GM12878 (cell line): Measurements from ENCODE around the gene CGA. TPM values are rescaled to one million over a fixed set of nuclear protein-coding genes. Genes with fewer than 3 reads are reported as not detected.

Source experiments
- CBX3 ChIP-seq: fragments of 200-600 bp; sonication (generic); IDR thresholded peaks from 2 replicates; pipeline ENCODE4 v1.6.1; 2016; ENCODE audit warnings: low read depth, borderline replicate concordance
- CREM ChIP-seq: IDR thresholded peaks from 2 replicates; pipeline ENCODE4 v1.6.1; 2014; ENCODE audit warnings: antibody characterized with exemption, low read depth
- ESRRA ChIP-seq: IDR thresholded peaks from 2 replicates; pipeline ENCODE4 v1.6.1; 2012; ENCODE audit warnings: mild to moderate bottlenecking, low read length, improper control_type of control experiment
- FOXM1 ChIP-seq: IDR thresholded peaks from 2 replicates; pipeline ENCODE4 v1.6.1; 2012; ENCODE audit warnings: low read depth, mild to moderate bottlenecking, inconsistent platforms, low read length, moderate library complexity
- IKZF2 ChIP-seq, 2 experiments: fragments of 450-650 bp; IDR thresholded peaks; 2 replicates each; pipeline ENCODE4 v1.6.1; 2017; ENCODE audit warnings: mild to moderate bottlenecking in 2 of 2, moderate library complexity in 2 of 2
- JUNB ChIP-seq: IDR thresholded peaks from 2 replicates; pipeline ENCODE4 v1.6.1; 2016; ENCODE audit warnings: antibody characterized with exemption, mild to moderate bottlenecking
- KAT2A ChIP-seq: conservative IDR thresholded peaks from 2 replicates; pipeline ENCODE4 v1.6.1; 2011; ENCODE audit warnings: low read depth, low read length; ENCODE audit not compliant: control insufficient read depth
- PML ChIP-seq: IDR thresholded peaks from 2 replicates; pipeline ENCODE4 v1.6.1; 2012; ENCODE audit warnings: low read length, inconsistent platforms
- RELA ChIP-seq: fragments of 450-650 bp; IDR thresholded peaks from 2 replicates; pipeline ENCODE4 v1.8.0; 2014; ENCODE audit warnings: borderline replicate concordance; ENCODE audit not compliant: partially characterized antibody
- SMARCA5 ChIP-seq: fragments of 450-650 bp; IDR thresholded peaks from 2 replicates; pipeline ENCODE4 v1.6.1; 2017; ENCODE audit warnings: mild to moderate bottlenecking
- TARDBP ChIP-seq: IDR thresholded peaks from 2 replicates; pipeline ENCODE4 v1.6.1; 2016; ENCODE audit warnings: borderline replicate concordance
- TCF7 ChIP-seq: IDR thresholded peaks from 2 replicates; pipeline ENCODE4 v1.6.1; 2014; ENCODE audit warnings: antibody characterized with exemption, borderline replicate concordance
- YBX1 ChIP-seq: fragments of 450-650 bp; IDR thresholded peaks from 2 replicates; pipeline ENCODE4 v1.6.1; 2016; ENCODE audit warnings: antibody characterized with exemption
- polyA plus RNA-seq, 11 experiments: library from polyadenylated mRNA; depleted of rRNA in 4 of 11; unstranded in 6 of 11; stranded (reverse) in 5 of 11; fragments of >200 nt; fragmentation: Nextera tagmentation in 4 of 11; fragmentation: Illumina TruSeq in 1 of 11; extraction: Ambion mirVana in 4 of 11; extraction: Trizol in 1 of 11; gene quantifications; 1 replicate in 1 of 11; 2 replicates in 10 of 11; pipeline versions ENCODE4 v1.2.1 to v1.2.3, GENCODE V29; 2011 to 2016; ENCODE audit warnings: inconsistent platforms in 2 of 11, missing spikeins in 2 of 11, low read depth in 1 of 11
- total RNA-seq, 4 experiments: library from RNA; depleted of rRNA in 3 of 4; stranded (reverse); fragments of >200 nt in 3 of 4; fragmentation: Illumina TruSeq in 1 of 4; extraction: Trizol in 1 of 4; gene quantifications; 2 replicates each; pipeline versions ENCODE4 v1.2.1 to v1.2.3, GENCODE V29; 2013 to 2021
- TF ChIP-seq, protein P1 (sequence below): fragments of 450-650 bp; formaldehyde crosslinking; IDR thresholded peaks from 2 replicates; pipeline ENCODE4 v1.4.0; 2022; ENCODE audit warnings: mild to moderate bottlenecking, moderate library complexity
- TF ChIP-seq, protein P2 (sequence below): fragments of 450-650 bp; IDR thresholded peaks from 2 replicates; pipeline ENCODE4 v1.6.1; 2017; ENCODE audit warnings: mild to moderate bottlenecking
- TF ChIP-seq, protein P3 (sequence below): fragments of 450-650 bp; IDR thresholded peaks from 2 replicates; pipeline ENCODE4 v1.6.1; 2014; ENCODE audit warnings: mild to moderate bottlenecking
- TF ChIP-seq, protein P4 (sequence below): IDR thresholded peaks from 2 replicates; pipeline ENCODE4 v1.6.1; 2011; ENCODE audit warnings: borderline replicate concordance, low read depth, mild to moderate bottlenecking, moderate library complexity, low read length; ENCODE audit not compliant: insufficient read depth, poor library complexity, severe bottlenecking
- TF ChIP-seq, protein P5 (sequence below): fragments of 450-650 bp; IDR thresholded peaks from 2 replicates; pipeline ENCODE4 v1.6.1; 2016; ENCODE audit warnings: mild to moderate bottlenecking
- TF ChIP-seq, protein P6 (sequence below): fragments of 450-650 bp; IDR thresholded peaks from 2 replicates; pipeline ENCODE4 v1.6.1; 2018; ENCODE audit warnings: borderline replicate concordance, mild to moderate bottlenecking; ENCODE audit not compliant: partially characterized antibody

Gene CGA
- total and polyA plus RNA-seq, 10 of the 15 experiments (the other 5 are each of a cell fraction or from before 2014, with no cell fraction given) = 0.10 to 0.27 (median 0.12) TPM; not detected in 6

DNA sequence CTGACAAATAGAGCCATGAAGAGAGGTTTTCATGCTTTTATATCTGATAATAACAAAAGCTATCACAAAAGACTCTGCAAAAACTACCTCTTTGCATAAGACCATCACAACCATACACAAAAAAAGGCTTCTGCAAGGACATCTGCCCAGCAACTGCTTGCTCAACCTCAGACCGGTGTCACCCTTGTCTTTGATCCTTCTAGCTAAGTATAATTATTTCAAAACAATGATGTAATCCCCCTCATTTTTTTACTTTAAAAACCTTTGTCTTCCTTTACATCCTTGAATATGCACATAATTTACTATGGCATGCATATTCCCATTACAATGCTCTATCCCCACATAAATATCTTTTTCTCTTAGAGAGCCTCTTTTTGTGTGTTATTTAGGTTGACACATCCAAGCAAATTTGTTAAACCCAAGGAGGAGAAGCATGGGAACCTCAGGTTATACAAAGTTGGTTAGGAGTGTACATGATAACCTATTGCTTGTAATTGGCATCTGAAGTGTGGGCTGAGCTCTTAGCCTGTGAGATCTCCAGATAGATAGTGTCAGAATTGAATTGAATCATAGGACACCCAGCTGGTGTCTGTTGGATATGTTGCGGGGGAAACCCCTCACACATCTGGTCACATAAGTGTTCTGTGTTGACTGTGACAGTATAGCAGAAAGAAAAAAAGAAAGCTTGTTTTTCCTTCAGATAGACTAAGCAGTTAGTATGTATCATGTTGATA lies 20.7 kb upstream of the CGA start (continued):
- TF ChIP-seq ESRRA = no peak
- TF ChIP-seq TARDBP = no peak
- TF ChIP-seq SMARCA5 = no peak
- TF ChIP-seq CREM = peak; percentile 46; the same call in 1 of the 2 replicates
- TF ChIP-seq, protein P1, sequence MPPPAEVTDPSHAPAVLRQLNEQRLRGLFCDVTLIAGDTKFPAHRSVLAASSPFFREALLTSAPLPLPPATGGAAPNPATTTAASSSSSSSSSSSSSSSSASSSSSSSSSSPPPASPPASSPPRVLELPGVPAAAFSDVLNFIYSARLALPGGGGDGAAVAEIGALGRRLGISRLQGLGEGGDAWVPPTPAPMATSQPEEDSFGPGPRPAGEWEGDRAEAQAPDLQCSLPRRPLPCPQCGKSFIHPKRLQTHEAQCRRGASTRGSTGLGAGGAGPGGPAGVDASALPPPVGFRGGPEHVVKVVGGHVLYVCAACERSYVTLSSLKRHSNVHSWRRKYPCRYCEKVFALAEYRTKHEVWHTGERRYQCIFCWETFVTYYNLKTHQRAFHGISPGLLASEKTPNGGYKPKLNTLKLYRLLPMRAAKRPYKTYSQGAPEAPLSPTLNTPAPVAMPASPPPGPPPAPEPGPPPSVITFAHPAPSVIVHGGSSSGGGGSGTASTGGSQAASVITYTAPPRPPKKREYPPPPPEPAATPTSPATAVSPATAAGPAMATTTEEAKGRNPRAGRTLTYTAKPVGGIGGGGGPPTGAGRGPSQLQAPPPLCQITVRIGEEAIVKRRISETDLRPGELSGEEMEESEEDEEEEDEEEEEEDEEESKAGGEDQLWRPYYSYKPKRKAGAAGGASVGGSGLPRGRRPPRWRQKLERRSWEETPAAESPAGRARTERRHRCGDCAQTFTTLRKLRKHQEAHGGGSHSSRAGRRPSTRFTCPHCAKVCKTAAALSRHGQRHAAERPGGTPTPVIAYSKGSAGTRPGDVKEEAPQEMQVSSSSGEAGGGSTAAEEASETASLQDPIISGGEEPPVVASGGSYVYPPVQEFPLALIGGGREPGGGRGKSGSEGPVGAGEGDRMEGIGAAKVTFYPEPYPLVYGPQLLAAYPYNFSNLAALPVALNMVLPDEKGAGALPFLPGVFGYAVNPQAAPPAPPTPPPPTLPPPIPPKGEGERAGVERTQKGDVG (CRISPR knock-in tag) = no peak
- TF ChIP-seq, protein P2, sequence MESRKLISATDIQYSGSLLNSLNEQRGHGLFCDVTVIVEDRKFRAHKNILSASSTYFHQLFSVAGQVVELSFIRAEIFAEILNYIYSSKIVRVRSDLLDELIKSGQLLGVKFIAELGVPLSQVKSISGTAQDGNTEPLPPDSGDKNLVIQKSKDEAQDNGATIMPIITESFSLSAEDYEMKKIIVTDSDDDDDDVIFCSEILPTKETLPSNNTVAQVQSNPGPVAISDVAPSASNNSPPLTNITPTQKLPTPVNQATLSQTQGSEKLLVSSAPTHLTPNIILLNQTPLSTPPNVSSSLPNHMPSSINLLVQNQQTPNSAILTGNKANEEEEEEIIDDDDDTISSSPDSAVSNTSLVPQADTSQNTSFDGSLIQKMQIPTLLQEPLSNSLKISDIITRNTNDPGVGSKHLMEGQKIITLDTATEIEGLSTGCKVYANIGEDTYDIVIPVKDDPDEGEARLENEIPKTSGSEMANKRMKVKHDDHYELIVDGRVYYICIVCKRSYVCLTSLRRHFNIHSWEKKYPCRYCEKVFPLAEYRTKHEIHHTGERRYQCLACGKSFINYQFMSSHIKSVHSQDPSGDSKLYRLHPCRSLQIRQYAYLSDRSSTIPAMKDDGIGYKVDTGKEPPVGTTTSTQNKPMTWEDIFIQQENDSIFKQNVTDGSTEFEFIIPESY = no peak
- no peak for TF ChIP-seq CBX3
- no peak for TF ChIP-seq YBX1
- TF ChIP-seq, protein P3, sequence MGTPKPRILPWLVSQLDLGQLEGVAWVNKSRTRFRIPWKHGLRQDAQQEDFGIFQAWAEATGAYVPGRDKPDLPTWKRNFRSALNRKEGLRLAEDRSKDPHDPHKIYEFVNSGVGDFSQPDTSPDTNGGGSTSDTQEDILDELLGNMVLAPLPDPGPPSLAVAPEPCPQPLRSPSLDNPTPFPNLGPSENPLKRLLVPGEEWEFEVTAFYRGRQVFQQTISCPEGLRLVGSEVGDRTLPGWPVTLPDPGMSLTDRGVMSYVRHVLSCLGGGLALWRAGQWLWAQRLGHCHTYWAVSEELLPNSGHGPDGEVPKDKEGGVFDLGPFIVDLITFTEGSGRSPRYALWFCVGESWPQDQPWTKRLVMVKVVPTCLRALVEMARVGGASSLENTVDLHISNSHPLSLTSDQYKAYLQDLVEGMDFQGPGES = no peak
- TF ChIP-seq, protein P4, sequence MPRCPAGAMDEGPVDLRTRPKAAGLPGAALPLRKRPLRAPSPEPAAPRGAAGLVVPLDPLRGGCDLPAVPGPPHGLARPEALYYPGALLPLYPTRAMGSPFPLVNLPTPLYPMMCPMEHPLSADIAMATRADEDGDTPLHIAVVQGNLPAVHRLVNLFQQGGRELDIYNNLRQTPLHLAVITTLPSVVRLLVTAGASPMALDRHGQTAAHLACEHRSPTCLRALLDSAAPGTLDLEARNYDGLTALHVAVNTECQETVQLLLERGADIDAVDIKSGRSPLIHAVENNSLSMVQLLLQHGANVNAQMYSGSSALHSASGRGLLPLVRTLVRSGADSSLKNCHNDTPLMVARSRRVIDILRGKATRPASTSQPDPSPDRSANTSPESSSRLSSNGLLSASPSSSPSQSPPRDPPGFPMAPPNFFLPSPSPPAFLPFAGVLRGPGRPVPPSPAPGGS = no peak
- TF ChIP-seq, protein P5, sequence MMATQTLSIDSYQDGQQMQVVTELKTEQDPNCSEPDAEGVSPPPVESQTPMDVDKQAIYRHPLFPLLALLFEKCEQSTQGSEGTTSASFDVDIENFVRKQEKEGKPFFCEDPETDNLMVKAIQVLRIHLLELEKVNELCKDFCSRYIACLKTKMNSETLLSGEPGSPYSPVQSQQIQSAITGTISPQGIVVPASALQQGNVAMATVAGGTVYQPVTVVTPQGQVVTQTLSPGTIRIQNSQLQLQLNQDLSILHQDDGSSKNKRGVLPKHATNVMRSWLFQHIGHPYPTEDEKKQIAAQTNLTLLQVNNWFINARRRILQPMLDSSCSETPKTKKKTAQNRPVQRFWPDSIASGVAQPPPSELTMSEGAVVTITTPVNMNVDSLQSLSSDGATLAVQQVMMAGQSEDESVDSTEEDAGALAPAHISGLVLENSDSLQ = no peak
- TF ChIP-seq RELA = no peak
- TF ChIP-seq TCF7 = peak; percentile 73
- TF ChIP-seq IKZF2 (IDR thresholded peaks at IDR 0.05) = no peak
- TF ChIP-seq, protein P6, sequence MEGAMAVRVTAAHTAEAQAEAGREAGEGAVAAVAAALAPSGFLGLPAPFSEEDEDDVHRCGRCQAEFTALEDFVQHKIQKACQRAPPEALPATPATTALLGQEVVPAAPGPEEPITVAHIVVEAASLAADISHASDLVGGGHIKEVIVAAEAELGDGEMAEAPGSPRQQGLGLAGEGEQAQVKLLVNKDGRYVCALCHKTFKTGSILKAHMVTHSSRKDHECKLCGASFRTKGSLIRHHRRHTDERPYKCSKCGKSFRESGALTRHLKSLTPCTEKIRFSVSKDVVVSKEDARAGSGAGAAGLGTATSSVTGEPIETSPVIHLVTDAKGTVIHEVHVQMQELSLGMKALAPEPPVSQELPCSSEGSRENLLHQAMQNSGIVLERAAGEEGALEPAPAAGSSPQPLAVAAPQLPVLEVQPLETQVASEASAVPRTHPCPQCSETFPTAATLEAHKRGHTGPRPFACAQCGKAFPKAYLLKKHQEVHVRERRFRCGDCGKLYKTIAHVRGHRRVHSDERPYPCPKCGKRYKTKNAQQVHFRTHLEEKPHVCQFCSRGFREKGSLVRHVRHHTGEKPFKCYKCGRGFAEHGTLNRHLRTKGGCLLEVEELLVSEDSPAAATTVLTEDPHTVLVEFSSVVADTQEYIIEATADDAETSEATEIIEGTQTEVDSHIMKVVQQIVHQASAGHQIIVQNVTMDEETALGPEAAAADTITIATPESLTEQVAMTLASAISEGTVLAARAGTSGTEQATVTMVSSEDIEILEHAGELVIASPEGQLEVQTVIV = no peak
- TF ChIP-seq PML = peak; percentile 27; the same call in 1 of the 2 replicates
- peak; percentile 34 for TF ChIP-seq JUNB
- TF ChIP-seq KAT2A = no peak
- TF ChIP-seq FOXM1 = no peak
